Mesendoderm (in vitro differentiated cells): ENCODE measurements around the gene GUCA1A.
"Not testable (repeated sequence)": the region's sequence is repeated elsewhere in the genome, so short reads cannot be mapped to it uniquely, and the experiment has no call there.

ENCODE experiments used
- DNase-seq: peaks from one replicate; pipeline ENCODE4 v3.0.0; 2013
- H2AK5ac ChIP-seq: 2 replicates; pipeline ENCODE4 v1.6.1; 2013; ENCODE audit warnings: low read length, inconsistent platforms
- H2BK120ac ChIP-seq: 2 replicates; pipeline ENCODE4 v1.6.1; 2013; ENCODE audit warnings: low read depth, mild to moderate bottlenecking, low read length, moderate library complexity, mixed read lengths
- H2BK15ac ChIP-seq: replicated peaks from 2 replicates; pipeline ENCODE4 v1.6.1; 2013; ENCODE audit warnings: low read depth, mild to moderate bottlenecking, moderate library complexity
- H2BK5ac ChIP-seq: 2 replicates; pipeline ENCODE4 v1.6.1; 2013; ENCODE audit warnings: low read length, inconsistent platforms
- H3K18ac ChIP-seq: 2 replicates; pipeline ENCODE4 v1.6.1; 2013; ENCODE audit warnings: mild to moderate bottlenecking, low read length, mixed read lengths
- H3K23ac ChIP-seq: one replicate; pipeline ENCODE4 v1.6.1; 2013; ENCODE audit warnings: low read length
- H3K27ac ChIP-seq: 2 replicates; pipeline ENCODE4 v1.5.1; 2013; ENCODE audit warnings: low read depth, mild to moderate bottlenecking, inconsistent platforms, low read length, moderate library complexity
- H3K27me3 ChIP-seq: 2 replicates; pipeline ENCODE4 v1.6.1; 2013; ENCODE audit warnings: low read length, control low read depth, mild to moderate bottlenecking, inconsistent platforms; ENCODE audit not compliant: insufficient read depth, poor library complexity
- H3K36me3 ChIP-seq: 2 replicates; pipeline ENCODE4 v1.6.1; 2013; ENCODE audit warnings: low read length, inconsistent platforms; ENCODE audit not compliant: control insufficient read depth, insufficient read depth
- H3K4ac ChIP-seq: one replicate; pipeline ENCODE4 v1.6.1; 2013; ENCODE audit warnings: low read depth, mild to moderate bottlenecking, low read length, moderate library complexity
- H3K4me1 ChIP-seq: 2 replicates; pipeline ENCODE4 v1.6.1; 2013; ENCODE audit warnings: low read depth, low read length, inconsistent platforms; ENCODE audit not compliant: control insufficient read depth
- H3K4me2 ChIP-seq: 2 replicates; pipeline ENCODE4 v1.6.1; 2013; ENCODE audit warnings: low read length
- H3K4me3 ChIP-seq: 2 replicates; pipeline ENCODE4 v1.5.1; 2013; ENCODE audit warnings: mild to moderate bottlenecking, low read length
- H3K56ac ChIP-seq: one replicate; pipeline ENCODE4 v1.6.1; 2013; ENCODE audit warnings: low read length
- H3K79me1 ChIP-seq: 2 replicates; pipeline ENCODE4 v1.6.1; 2013; ENCODE audit warnings: low read length, inconsistent platforms
- H3K79me2 ChIP-seq: 2 replicates; pipeline ENCODE4 v1.6.1; 2013; ENCODE audit warnings: mild to moderate bottlenecking, low read length; ENCODE audit not compliant: control insufficient read depth, insufficient read depth
- H3K9ac ChIP-seq: 2 replicates; pipeline ENCODE4 v1.6.1; 2013; ENCODE audit warnings: low read length, inconsistent platforms
- H4K5ac ChIP-seq: one replicate; pipeline ENCODE4 v1.6.1; 2013; ENCODE audit warnings: low read length
- H4K8ac ChIP-seq: one replicate; pipeline ENCODE4 v1.6.1; 2013; ENCODE audit warnings: low read depth, mild to moderate bottlenecking, control low read depth, low read length, moderate library complexity
- WGBS: extraction: QIAGEN DNeasy Blood & Tissue Kit; methylation state at CpG from one replicate; pipeline ENCODE4 v1.1.7; 2013; ENCODE audit warnings: low lambda C conversion rate, missing lambda C conversion rate; ENCODE audit not compliant: insufficient coverage; ENCODE audit errors: extremely low coverage; 5-methylcytosine and 5-hydroxymethylcytosine counted together

GUCA1A gene

DNA sequence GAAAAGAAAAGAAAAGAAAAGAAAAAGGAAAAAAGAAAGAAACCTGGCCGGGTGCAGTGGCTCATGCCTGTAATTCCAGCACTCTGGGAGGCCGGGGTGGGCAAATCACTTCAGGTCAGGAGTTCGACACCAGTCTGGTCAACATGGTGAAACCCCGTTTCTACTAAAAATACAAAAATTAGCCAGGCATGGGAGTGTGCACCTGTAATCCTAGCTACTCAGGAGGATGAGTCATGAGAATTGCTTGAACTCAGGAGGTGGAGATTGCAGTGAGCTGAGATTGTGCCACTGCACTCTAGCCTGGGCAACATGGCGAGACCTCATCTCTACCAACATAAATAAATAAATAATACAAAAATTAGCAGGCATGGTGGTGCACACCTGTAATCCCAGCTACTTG, 19.2 kb downstream of the GUCA1A start:
- H4K5ac ChIP-seq, H3K79me2 ChIP-seq: not testable (repeated sequence)
- no CpG with 5 or more reads among the region's 5 CpGs for WGBS

DNA sequence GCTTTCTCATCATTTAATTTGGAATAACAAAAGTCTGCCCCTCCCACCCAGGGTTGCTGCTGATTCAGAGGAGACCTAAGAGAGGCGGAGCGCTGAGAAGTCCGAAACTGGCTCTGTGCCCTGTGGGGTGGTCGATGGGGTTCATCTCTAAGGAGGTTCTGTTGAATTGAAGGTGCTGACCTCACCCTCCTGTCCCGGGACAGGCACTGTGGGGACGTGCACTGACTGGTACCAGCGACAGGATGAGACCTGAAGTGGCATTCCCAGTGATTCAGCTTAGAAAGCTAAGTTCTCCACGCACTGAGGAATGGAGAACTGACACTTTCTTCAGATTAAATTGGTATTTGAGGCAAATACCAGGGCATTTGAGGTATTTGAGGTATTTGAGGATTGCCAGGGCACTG, 20.3 kb downstream of the GUCA1A start:
- no peaks in the 10 kb centered on the region for H3K79me2 ChIP-seq
- no peaks in the 10 kb centered on the region for H3K27me3 ChIP-seq
- H3K27ac ChIP-seq = no peak overlapping the region
- H2BK15ac ChIP-seq = no peak overlapping the region
- WGBS = no CpG with 5 or more reads among the region's 8 CpGs
- no peak overlapping the region for H3K23ac ChIP-seq
- peak; percentile 51 for DNase-seq
- no peak overlapping the region for H3K18ac ChIP-seq
- H3K36me3 ChIP-seq = no peaks in the 10 kb centered on the region
- H3K79me1 ChIP-seq = no peaks in the 10 kb centered on the region
- H4K8ac ChIP-seq = no peak overlapping the region
- no peak overlapping the region for H4K5ac ChIP-seq
- H2AK5ac ChIP-seq = no peak overlapping the region
- H2BK120ac ChIP-seq = no peak overlapping the region
- H3K9ac ChIP-seq = no peak overlapping the region
- H3K4me1 ChIP-seq = no peaks in the 10 kb centered on the region
- no peak overlapping the region for H2BK5ac ChIP-seq
- no peak overlapping the region for H3K4ac ChIP-seq
- H3K56ac ChIP-seq = no peak overlapping the region
- H3K4me3 ChIP-seq = no peak overlapping the region
- no peak overlapping the region for H3K4me2 ChIP-seq

More for the DNA sequence above, 19.2 kb downstream of the GUCA1A start:
- not testable (repeated sequence) for DNase-seq, H3K23ac ChIP-seq, H3K4ac ChIP-seq, H2BK15ac ChIP-seq, H2BK120ac ChIP-seq, H3K79me1 ChIP-seq, H3K27me3 ChIP-seq, H2AK5ac ChIP-seq, H3K18ac ChIP-seq, H3K27ac ChIP-seq, H2BK5ac ChIP-seq, H3K4me2 ChIP-seq, H4K8ac ChIP-seq, H3K4me1 ChIP-seq, H3K9ac ChIP-seq, H3K4me3 ChIP-seq, H3K56ac ChIP-seq, H3K36me3 ChIP-seq

DNA sequence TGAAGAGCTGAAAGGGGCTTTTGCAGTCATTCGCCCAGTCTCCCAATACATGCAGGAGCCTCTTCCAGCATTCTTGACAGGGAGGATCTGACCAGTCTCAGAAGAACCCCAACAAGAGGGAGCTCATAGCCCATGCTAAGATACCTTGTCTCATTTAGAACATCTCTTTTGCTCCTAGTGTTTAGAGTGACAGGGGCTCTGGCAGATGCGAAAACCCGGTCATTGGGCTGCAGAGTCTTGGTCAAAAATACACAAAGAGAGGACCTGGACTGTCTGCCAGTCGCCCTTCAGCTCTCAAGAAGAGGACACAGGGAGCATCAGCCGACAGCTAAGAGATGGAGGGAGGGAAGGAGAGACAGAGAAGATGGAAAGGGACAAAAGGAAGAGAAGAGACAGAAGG, 20.9 kb downstream of the GUCA1A start:
- no peak for DNase-seq
- Histone ChIP-seq H3K23ac (no peak overlapping the region), H3K9ac (no peak overlapping the region), H4K5ac (no peak overlapping the region), H2BK15ac (no peak overlapping the region), H3K4ac (no peak overlapping the region), H3K79me2 (no peaks in the 10 kb centered on the region), H2AK5ac (no peak overlapping the region), H3K4me1 (no peaks in the 10 kb centered on the region), H3K4me2 (no peak overlapping the region), H3K56ac (no peak overlapping the region), H3K36me3 (no peaks in the 10 kb centered on the region), H3K79me1 (no peaks in the 10 kb centered on the region), H3K4me3 (no peak overlapping the region), H2BK120ac (no peak overlapping the region), H3K27me3 (no peaks in the 10 kb centered on the region), H2BK5ac (no peak overlapping the region), H3K18ac (no peak overlapping the region), H4K8ac (no peak overlapping the region), H3K27ac (no peak overlapping the region)
- WGBS = no CpG with 5 or more reads among the region's 5 CpGs

DNA sequence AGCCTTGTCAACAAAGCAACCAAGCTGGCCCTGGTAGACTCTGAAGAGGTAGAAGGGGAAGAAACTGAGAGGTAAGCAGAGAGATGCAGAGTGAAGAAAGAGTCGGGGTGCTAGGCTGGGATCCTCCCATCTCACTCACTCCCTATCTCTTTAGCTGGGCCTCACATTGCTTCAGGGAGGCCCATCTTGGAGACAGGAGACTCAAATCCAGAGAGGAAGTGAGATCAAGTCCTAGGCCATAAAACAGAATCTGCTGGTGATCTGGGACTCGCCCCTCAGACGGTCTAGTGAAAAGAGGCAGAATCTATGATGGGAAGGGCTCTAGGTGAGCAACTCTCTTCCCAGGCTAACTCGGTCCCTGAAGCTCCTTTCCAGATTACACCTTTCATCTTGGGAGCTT, 22.3 kb downstream of the GUCA1A start:
- no peak overlapping the region for H2BK15ac ChIP-seq
- no peaks in the 10 kb centered on the region for H3K36me3 ChIP-seq
- no peak overlapping the region for H3K4me2 ChIP-seq
- H4K5ac ChIP-seq = no peak overlapping the region
- H3K4ac ChIP-seq = no peak overlapping the region
- no peak overlapping the region for H2BK5ac ChIP-seq
- H3K56ac ChIP-seq = no peak overlapping the region
- H3K18ac ChIP-seq = no peak overlapping the region
- no peak overlapping the region for H2AK5ac ChIP-seq
- no peak overlapping the region for H4K8ac ChIP-seq
- no peak overlapping the region for H3K4me3 ChIP-seq
- no peak overlapping the region for H2BK120ac ChIP-seq
- no peaks in the 10 kb centered on the region for H3K79me1 ChIP-seq
- no peak for DNase-seq
- no peak overlapping the region for H3K27ac ChIP-seq
- no peak overlapping the region for H3K9ac ChIP-seq
- no CpG with 5 or more reads among the region's 4 CpGs for WGBS
- no peaks in the 10 kb centered on the region for H3K79me2 ChIP-seq
- H3K23ac ChIP-seq = no peak overlapping the region
- H3K27me3 ChIP-seq = no peaks in the 10 kb centered on the region
- H3K4me1 ChIP-seq = no peaks in the 10 kb centered on the region

DNA sequence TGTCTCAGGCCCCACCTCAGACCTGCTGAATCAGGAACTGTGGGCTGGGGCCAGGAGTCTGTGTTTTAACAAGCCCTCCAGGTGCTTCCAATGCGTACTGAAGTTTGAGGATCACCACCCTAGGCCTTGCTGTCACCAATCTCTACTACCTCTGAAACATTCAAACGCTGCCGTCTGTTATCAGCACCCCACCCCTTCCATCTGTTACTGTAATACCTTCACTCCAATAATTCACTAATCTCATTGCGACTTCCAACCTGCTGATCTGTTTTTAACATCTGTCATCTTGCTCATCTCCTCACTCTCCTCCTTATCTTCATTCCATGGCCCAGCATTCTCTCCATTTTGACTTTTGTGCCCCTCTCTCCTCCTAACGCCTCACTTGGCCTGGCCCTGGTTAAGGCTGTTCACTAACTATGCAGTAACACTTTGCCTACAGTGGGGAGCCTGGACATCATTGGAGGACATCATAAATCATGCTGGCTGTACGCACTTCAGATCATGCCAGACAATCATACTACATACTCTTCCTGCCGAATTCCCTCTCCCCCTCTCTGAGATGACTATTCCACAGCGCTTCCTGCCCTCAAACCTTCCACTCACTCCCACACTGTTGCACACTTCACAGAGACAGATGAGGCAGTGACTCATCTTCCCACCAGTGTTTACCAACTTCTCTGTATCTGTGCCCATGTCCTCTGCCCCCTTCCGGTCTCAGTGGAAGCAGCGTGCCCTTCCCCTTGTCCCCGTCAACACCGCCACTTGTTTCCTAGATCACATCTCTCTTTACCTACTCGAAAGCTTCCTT, 24.6 kb downstream of the GUCA1A start:
- 100% methylated on average over 1 of the region's 13 CpGs for WGBS
- Histone ChIP-seq H3K4me1 (no peaks in the 10 kb centered on the region), H3K9ac (no peak overlapping the region), H3K4ac (no peak overlapping the region), H4K8ac (no peak overlapping the region), H2BK15ac (no peak overlapping the region), H3K23ac (no peak overlapping the region), H3K79me2 (no peaks in the 10 kb centered on the region), H2BK120ac (no peak overlapping the region), H3K4me2 (no peak overlapping the region), H3K36me3 (no peaks in the 10 kb centered on the region), H2AK5ac (no peak overlapping the region), H3K27ac (no peak overlapping the region), H4K5ac (no peak overlapping the region), H3K27me3 (no peaks in the 10 kb centered on the region), H2BK5ac (no peak overlapping the region), H3K18ac (no peak overlapping the region), H3K4me3 (no peak overlapping the region), H3K56ac (no peak overlapping the region), H3K79me1 (no peaks in the 10 kb centered on the region)
- no peak for DNase-seq
